Measurements from ENCODE around the gene PRR14. TPM values are rescaled to one million over a fixed set of nuclear protein-coding genes. Genes with fewer than 3 reads are reported as not detected.

PRR14 gene
- total RNA-seq = 8.0 and 8.7 TPM in 2 replicates

DNA sequence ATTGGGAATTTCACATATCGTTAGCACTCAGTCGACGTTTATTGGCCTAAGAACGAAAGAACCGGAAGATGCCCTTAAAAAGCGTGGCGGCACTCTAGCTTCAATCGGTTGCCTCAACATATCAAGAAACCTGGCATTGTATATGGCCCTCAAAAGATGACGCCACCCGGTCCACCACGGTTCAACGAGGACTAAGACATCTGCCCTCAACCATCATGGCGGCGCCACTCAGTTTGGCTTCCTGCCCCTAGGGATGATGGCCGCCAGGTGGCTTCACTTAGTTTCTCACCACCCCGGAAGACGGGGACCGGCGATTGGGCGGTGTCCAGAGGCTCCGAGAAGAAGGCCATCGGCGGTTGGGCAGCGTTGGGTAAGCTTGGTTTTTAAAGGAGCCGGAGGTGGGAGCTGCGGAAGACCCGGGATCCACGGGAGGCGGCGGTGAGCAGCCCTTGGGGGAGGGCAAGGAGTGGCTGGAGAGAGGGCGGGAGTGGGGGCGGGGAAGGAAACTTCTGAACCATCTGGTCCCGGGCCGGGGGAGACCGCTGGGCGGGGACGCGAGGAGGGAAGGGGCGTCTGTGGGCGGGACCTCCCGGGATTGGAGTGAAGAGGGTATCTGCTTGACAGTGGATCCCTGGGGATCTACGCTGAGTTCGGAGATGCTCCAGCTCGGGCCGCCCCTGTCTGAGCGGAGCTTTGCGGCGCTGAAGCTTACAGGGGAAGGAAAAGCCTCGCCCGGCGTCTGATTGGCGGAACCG, at the start of gene PRR14:
Gene PRR14, plus strand, starts transcription at position 592 of the 755 bp plus-strand sequence. CDS start 686 bp downstream, outside the sequence.

GRCh38 chr16:30609926-30610839, 40.6 kb upstream of the PRR14 start, which contains the start of gene ZNF689:
TSS of gene ZNF689 (minus strand) at chr16:30610389. CDS start at chr16:30610041, 348 bp downstream.

DNA sequence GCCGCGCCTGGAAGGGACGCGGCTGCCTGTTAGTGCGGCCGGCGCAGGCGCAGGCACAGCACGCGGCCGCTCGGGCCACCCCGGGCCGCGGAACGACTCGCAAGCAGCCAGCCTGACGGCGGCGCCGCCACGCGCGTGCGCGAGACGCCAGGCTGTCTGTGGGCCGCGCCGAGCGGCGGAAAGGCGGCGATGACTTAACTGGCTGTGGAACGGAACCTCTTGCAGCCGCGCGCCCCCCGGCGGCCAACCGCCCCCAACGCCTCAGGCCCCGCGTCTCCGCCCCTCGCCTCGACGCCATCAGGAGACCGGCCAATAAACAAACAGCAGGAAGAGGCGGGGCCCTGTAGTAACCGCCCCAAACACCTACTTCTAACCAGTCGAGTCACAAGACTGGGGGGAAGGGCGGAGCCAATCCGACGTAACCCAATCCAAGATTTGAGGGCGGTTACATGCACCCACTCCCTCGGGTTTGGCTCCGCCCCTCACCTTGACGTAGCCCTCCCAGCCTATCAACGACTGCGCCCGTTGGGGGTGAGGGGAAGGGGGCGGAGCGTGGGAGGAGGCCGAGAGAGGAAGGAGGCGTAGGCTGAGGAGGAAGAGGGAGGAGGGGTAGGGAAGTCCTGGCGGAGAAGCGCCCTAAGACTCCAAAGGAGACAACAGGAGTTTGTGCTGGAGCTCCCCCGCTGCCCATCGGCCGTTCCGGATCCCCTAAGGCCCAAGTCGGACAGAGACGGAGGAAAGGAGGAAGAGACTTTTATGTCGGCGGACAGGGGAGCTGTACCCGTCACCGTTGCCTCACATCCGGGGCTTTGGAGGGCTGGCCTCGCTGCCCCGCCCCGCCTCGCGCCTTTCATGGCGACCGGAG, 7.3 kb downstream of the PRR14 start, which contains the start of gene FBRS:
Gene FBRS, plus strand, starts transcription at position 566 of the 865 bp plus-strand sequence. CDS start 1,088 bp downstream, outside the sequence.

DNA sequence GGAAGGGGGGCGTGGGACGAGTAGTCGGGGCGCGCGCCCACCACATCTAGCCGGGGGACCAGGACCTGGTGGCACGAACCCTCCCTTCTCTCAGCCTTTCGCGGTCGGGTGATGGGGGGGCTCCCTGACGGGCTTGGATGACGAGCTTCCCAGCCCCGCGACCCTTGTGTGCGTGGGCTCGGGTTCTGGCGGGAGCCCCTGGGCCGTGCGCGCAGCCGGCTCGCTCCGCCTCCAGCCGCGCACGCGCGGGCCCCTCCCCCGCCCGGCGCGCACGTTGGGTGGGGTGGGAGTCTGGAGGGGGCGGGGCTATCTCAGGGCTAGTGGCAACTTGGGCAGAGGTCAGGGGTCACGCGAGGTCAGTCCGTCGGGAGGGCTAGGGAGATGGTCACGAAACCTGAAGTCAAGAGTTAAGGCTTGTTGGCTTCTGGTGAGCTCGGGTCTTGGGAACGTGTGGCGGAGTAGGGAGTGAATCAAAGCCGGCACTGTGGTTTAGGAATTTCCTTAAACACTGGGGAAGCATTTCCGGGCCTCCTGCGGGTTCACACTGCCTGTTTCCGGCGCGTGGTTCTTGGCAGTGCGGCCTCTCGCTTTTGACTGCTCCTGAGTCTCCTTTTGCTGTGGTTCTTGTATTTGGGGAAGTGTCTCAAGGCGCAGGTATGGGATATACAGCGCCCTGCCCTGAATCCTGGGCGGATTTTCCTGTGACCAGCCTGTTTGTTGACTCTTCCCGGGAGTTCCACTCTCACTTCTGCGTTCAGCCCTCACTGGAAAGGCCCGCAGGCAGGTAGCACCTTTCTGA, 48.3 kb downstream of the PRR14 start, which contains the start of gene SRCAP:
Gene SRCAP, plus strand, starts transcription at position 356 of the 799 bp plus-strand sequence. CDS start 1,654 bp downstream, outside the sequence.

Other genes with a start within 250 kb of the PRR14 start
- gene ZNF771, start 243.4 kb upstream of the PRR14 start, total RNA-seq = 12.1 and 13.1 TPM in 2 replicates
- 5.6 and 13.6 TPM in 2 replicates for gene DCTPP1, start 220.9 kb upstream of the PRR14 start, total RNA-seq
- 7.7 and 8.8 TPM in 2 replicates for gene SEPHS2, start 205.1 kb upstream of the PRR14 start, total RNA-seq
- gene ITGAL, start 178.2 kb upstream of the PRR14 start, total RNA-seq = 0.89 TPM in 1 of 2 replicates, not detected in the other
- 12.8 and 16.0 TPM in 2 replicates for gene ZNF768, start 124.4 kb upstream of the PRR14 start, total RNA-seq
- 7.6 and 9.5 TPM in 2 replicates for gene ZNF747, start 116.1 kb upstream of the PRR14 start, total RNA-seq
- 4.2 and 4.8 TPM in 2 replicates for gene ZNF764, start 92.6 kb upstream of the PRR14 start, total RNA-seq
- 4.8 and 7.6 TPM in 2 replicates for gene ZNF688, start 79.2 kb upstream of the PRR14 start, total RNA-seq
- gene ZNF785, start 65.3 kb upstream of the PRR14 start, total RNA-seq = 11.6 TPM in 2 replicates
- gene ZNF689, start 40.6 kb upstream of the PRR14 start, total RNA-seq = 3.6 TPM in 2 replicates
- 20.5 and 27.5 TPM in 2 replicates for gene FBRS, start 7.5 kb downstream of the PRR14 start, total RNA-seq
- 19.3 and 48.8 TPM in 2 replicates for gene SRCAP, start 48.2 kb downstream of the PRR14 start, total RNA-seq
- gene PHKG2, start 97.5 kb downstream of the PRR14 start, total RNA-seq = 16.4 and 20.8 TPM in 2 replicates
- 1.2 and 1.4 TPM in 2 replicates for gene CFAP119, start 111.1 kb downstream of the PRR14 start, total RNA-seq
- 63.5 and 93.2 TPM in 2 replicates for gene RNF40, start 111.4 kb downstream of the PRR14 start, total RNA-seq
- 6.8 and 10.7 TPM in 2 replicates for gene ZNF629, start 136.2 kb downstream of the PRR14 start, total RNA-seq
- 25.5 and 26.6 TPM in 2 replicates for gene BCL7C, start 243.1 kb downstream of the PRR14 start, total RNA-seq
- 2.7 and 4.4 TPM in 2 replicates for gene CTF1, start 245.7 kb downstream of the PRR14 start, total RNA-seq

All from smooth muscle cell of the umbilical artery (primary cell).